HCT116 (cell line): ENCODE results near the gene SCGN. TPM values are rescaled to one million over a fixed set of nuclear protein-coding genes. Genes with fewer than 3 reads are reported as not detected.

ENCODE experiments used
- ATAC-seq: fragments of 200-7000 bp; cut with Tn5 transposase; 2 replicates; pipeline ENCODE4 v1.9.1; 2020; ENCODE audit warnings: mild to moderate bottlenecking, moderate library complexity
- BruUV-seq: library from RNA; stranded (reverse); fragments of 400-500 nt; replicated peaks from 2 replicates; lab custom pipeline; 2021; lab: Mats Ljungman, UMichigan
- CTCF ChIA-PET: fragments of 300-600 bp; sonication (Branson Sonifier 250); formaldehyde crosslinking; loops from one replicate; lab custom pipeline; 2021; ENCODE audit warnings: antibody characterized with exemption; lab: Charles Lee
- POLR2A ChIA-PET: fragments of 300-600, 350-600 bp; sonication (Branson Sonifier 250); formaldehyde crosslinking; loops from one replicate; lab custom pipeline; 2021; ENCODE audit warnings: antibody characterized with exemption; lab: Charles Lee
- RAD21 ChIA-PET, 2 experiments: fragments of 300-600 bp; sonication (Branson Sonifier 250); formaldehyde crosslinking; loops; one replicate each; lab custom pipeline; 2023; ENCODE audit warnings: low total read pairs in 2 of 2; ENCODE audit not compliant: uncharacterized antibody in 2 of 2, unreplicated experiment in 2 of 2, low non-redundant PET in 1 of 2; lab: Charles Lee
- DNase-seq: peaks from one replicate; pipeline ENCODE4 v3.0.0-alpha.2; 2010; ENCODE audit warnings: low read depth, low spot score
- H2AFZ ChIP-seq: fragments of 200-600 bp; shearing (Covaris generic), sonication (generic); 2 replicates; pipeline ENCODE4 v1.6.1; 2017; ENCODE audit warnings: low read depth, mixed run types, mixed read lengths, antibody characterized with exemption, low read length; ENCODE audit not compliant: poor library complexity, severe bottlenecking
- H3K27ac ChIP-seq: 2 replicates; pipeline ENCODE4 v1.5.1; 2012; ENCODE audit warnings: low read depth, low read length
- H3K27me3 ChIP-seq: fragments of 200-600 bp; sonication (generic); 2 replicates; pipeline ENCODE4 v1.6.1; 2016; ENCODE audit warnings: mixed run types, low read length, mixed read lengths; ENCODE audit not compliant: insufficient read depth
- H3K36me3 ChIP-seq, 2 experiments: fragments of 200-500 bp in 1 of 2; fragments of 200-600 bp in 1 of 2; sonication (Bioruptor generic) in 1 of 2; sonication (generic) in 1 of 2; 2 replicates each; pipeline versions ENCODE4 v1.5.1 to v1.6.1; 2014 to 2016; ENCODE audit warnings: low read length in 2 of 2, inconsistent platforms in 1 of 2, mixed read lengths in 1 of 2, mixed run types in 1 of 2; ENCODE audit not compliant: insufficient read depth in 2 of 2, control insufficient read depth in 1 of 2
- H3K4me1 ChIP-seq, 2 experiments: fragments of 200-600 bp in 1 of 2; sonication (generic) in 1 of 2; 2 replicates each; pipeline versions ENCODE4 v1.5.1 to v1.6.1; 2012 to 2017; ENCODE audit warnings: low read length in 2 of 2, inconsistent platforms in 1 of 2, mild to moderate bottlenecking in 1 of 2, mixed read lengths in 1 of 2, mixed run types in 1 of 2, moderate library complexity in 1 of 2; ENCODE audit not compliant: insufficient read depth in 2 of 2, control insufficient read depth in 1 of 2
- H3K4me2 ChIP-seq: fragments of 200-600 bp; sonication (generic); 2 replicates; pipeline ENCODE4 v1.6.1; 2017; ENCODE audit warnings: mixed run types, low read length, mixed read lengths
- H3K4me3 ChIP-seq, 2 experiments: fragments of 200-600 bp in 1 of 2; sonication (generic) in 1 of 2; replicated peaks in 1 of 2; 2 replicates each; pipeline ENCODE4 v1.5.1; 2011 to 2016; ENCODE audit warnings: low read length in 2 of 2, control low read depth in 1 of 2, low read depth in 1 of 2, mild to moderate bottlenecking in 1 of 2, mixed read lengths in 1 of 2, mixed run types in 1 of 2
- H3K79me2 ChIP-seq: fragments of 200-600 bp; sonication (generic); 2 replicates; pipeline ENCODE4 v1.6.1; 2017; ENCODE audit warnings: mild to moderate bottlenecking, mixed run types, low read length, moderate library complexity, mixed read lengths; ENCODE audit not compliant: insufficient read depth
- H3K9ac ChIP-seq: fragments of 200-600 bp; sonication (generic); 2 replicates; pipeline ENCODE4 v1.6.1; 2016; ENCODE audit warnings: low read length, mixed read lengths
- H3K9me2 ChIP-seq: fragments of 200-600 bp; sonication (generic), shearing (Covaris generic); 2 replicates; pipeline ENCODE4 v1.6.1; 2017; ENCODE audit warnings: mixed run types, mild to moderate bottlenecking, moderate library complexity; ENCODE audit not compliant: insufficient read depth
- H3K9me3 ChIP-seq, 2 experiments: fragments of 200-500 bp in 1 of 2; fragments of 200-600 bp in 1 of 2; sonication (Bioruptor generic) in 1 of 2; sonication (generic) in 1 of 2; 2 replicates each; pipeline ENCODE4 v1.6.1; 2014 to 2017; ENCODE audit warnings: low read length in 2 of 2, mixed read lengths in 2 of 2, inconsistent platforms in 1 of 2, low read depth in 1 of 2, mild to moderate bottlenecking in 1 of 2, mixed run types in 1 of 2, moderate library complexity in 1 of 2; ENCODE audit not compliant: control insufficient read depth in 1 of 2, insufficient read depth in 1 of 2
- H4K20me1 ChIP-seq: fragments of 200-600 bp; sonication (generic), shearing (Covaris generic); 2 replicates; pipeline ENCODE4 v1.6.1; 2017; ENCODE audit warnings: mixed run types, mild to moderate bottlenecking, moderate library complexity; ENCODE audit not compliant: insufficient read depth
- CBX3 ChIP-seq: IDR thresholded peaks from 2 replicates; pipeline ENCODE4 v1.6.1; 2012; ENCODE audit warnings: low read depth
- CEBPB ChIP-seq: IDR thresholded peaks from 2 replicates; pipeline ENCODE4 v1.6.1; 2012; ENCODE audit warnings: low read depth
- CTCF ChIP-seq, 3 experiments: fragments of 200-600 bp in 1 of 3; sonication (generic) in 1 of 3; IDR thresholded peaks in 2 of 3; conservative IDR thresholded peaks in 1 of 3; 2 replicates each; pipeline ENCODE4 v1.5.1; 2012 to 2017; ENCODE audit warnings: low read depth in 2 of 3, low read length in 2 of 3, antibody characterized with exemption in 1 of 3, borderline replicate concordance in 1 of 3, control low read depth in 1 of 3, mild to moderate bottlenecking in 1 of 3, mixed read lengths in 1 of 3, mixed run types in 1 of 3, moderate library complexity in 1 of 3; ENCODE audit not compliant: insufficient read depth in 1 of 3
- EGR1 ChIP-seq: IDR thresholded peaks from 2 replicates; pipeline ENCODE4 v1.6.1; 2012; ENCODE audit warnings: low read depth
- EZH2 ChIP-seq: fragments of 200-600 bp; sonication (generic); IDR thresholded peaks from 2 replicates; pipeline ENCODE4 v1.6.1; 2017; ENCODE audit warnings: antibody characterized with exemption, mixed run types
- EZH2phosphoT487 ChIP-seq: fragments of 200-600 bp; IDR thresholded peaks from 2 replicates; pipeline ENCODE4 v1.6.1; 2018; ENCODE audit warnings: antibody characterized with exemption, borderline replicate concordance
- FOSL1 ChIP-seq: IDR thresholded peaks from 2 replicates; pipeline ENCODE4 v1.6.1; 2012; ENCODE audit warnings: low read depth
- JUND ChIP-seq: IDR thresholded peaks from 2 replicates; pipeline ENCODE4 v1.6.1; 2012
- MAX ChIP-seq: IDR thresholded peaks from 2 replicates; pipeline ENCODE4 v1.6.1; 2012
- POLR2A ChIP-seq: IDR thresholded peaks from 2 replicates; pipeline ENCODE4 v1.7.0; 2011; ENCODE audit warnings: borderline replicate concordance; ENCODE audit not compliant: insufficient read depth, insufficient read length; ENCODE audit errors: extremely low read depth
- POLR2AphosphoS5 ChIP-seq: IDR thresholded peaks from 2 replicates; pipeline ENCODE4 v1.6.1; 2011; ENCODE audit warnings: mild to moderate bottlenecking, low read depth, low read length, moderate library complexity
- RAD21 ChIP-seq: IDR thresholded peaks from 2 replicates; pipeline ENCODE4 v1.6.1; 2012; ENCODE audit warnings: low read depth, mild to moderate bottlenecking
- REST ChIP-seq: IDR thresholded peaks from 2 replicates; pipeline ENCODE4 v1.6.1; 2012; ENCODE audit warnings: low read depth
- SIN3A ChIP-seq: IDR thresholded peaks from 2 replicates; pipeline ENCODE4 v1.6.1; 2012; ENCODE audit warnings: low read depth
- SRF ChIP-seq: IDR thresholded peaks from 2 replicates; pipeline ENCODE4 v1.6.1; 2012; ENCODE audit warnings: low read depth
- TCF7L2 ChIP-seq: IDR thresholded peaks from 2 replicates; pipeline ENCODE4 v1.7.0; 2011; ENCODE audit warnings: borderline replicate concordance, inconsistent platforms; ENCODE audit not compliant: insufficient read depth, insufficient read length; ENCODE audit errors: extremely low read depth
- YY1 ChIP-seq: IDR thresholded peaks from 2 replicates; pipeline ENCODE4 v1.6.1; 2011; ENCODE audit warnings: low read length, low read depth, moderate library complexity, mild to moderate bottlenecking; ENCODE audit not compliant: insufficient replicate concordance; ENCODE audit errors: extremely low read depth
- ZBTB33 ChIP-seq: IDR thresholded peaks from 2 replicates; pipeline ENCODE4 v1.6.1; 2011; ENCODE audit warnings: mild to moderate bottlenecking, low read length, moderate library complexity; ENCODE audit not compliant: insufficient replicate concordance; ENCODE audit errors: extremely low read depth
- ZFX ChIP-seq: fragments of 450-650 bp; IDR thresholded peaks from 2 replicates; pipeline ENCODE4 v1.6.1; 2017
- ZNF274 ChIP-seq: fragments of 200-500 bp; sonication (Bioruptor generic); IDR thresholded peaks from 2 replicates; pipeline ENCODE4 v1.6.1; 2014; ENCODE audit warnings: mild to moderate bottlenecking, low read depth, low read length, inconsistent platforms
- intact Hi-C: fragments of 100-400 bp; cut with micrococcal nuclease; formaldehyde crosslinking; loops from 2 replicates; pipeline ENCODE4 v1.10.0; 2022
- total RNA-seq: library from RNA; stranded (reverse); gene quantifications from one replicate; pipeline ENCODE4 v1.2.1, GENCODE V29; 2021; ENCODE audit not compliant: unreplicated experiment

The SCGN gene
- total RNA-seq, 1 experiment from 2014 or later: not detected

GRCh38 chr6:25655723-25656122 is 3.7 kb downstream of the SCGN start:
- intact Hi-C loops: no loop called here
- no peak overlapping the region for H3K4me2 ChIP-seq

More at GRCh38 chr6:25655723-25656122, 3.7 kb downstream of the SCGN start:
- Histone ChIP-seq H4K20me1 (no peaks in the 10 kb centered on the region), H3K9me3 (no peaks in the 10 kb centered on the region), H3K9me2 (no peaks in the 10 kb centered on the region), H3K36me3 (no peaks in the 10 kb centered on the region), H3K9ac (no peak overlapping the region), H3K27me3 (peaks cover 32% of the 10 kb centered on the region), H3K79me2 (no peaks in the 10 kb centered on the region), H3K4me3 (no peak overlapping the region), H3K4me1 (peaks cover 0 to 7% of the 10 kb centered on the region in 2 experiments; a peak in 2 of 4 replicates), H3K27ac (no peak overlapping the region), H2AFZ (no peak overlapping the region)
- no peak for ATAC-seq
- BruUV-seq: no TSS peak
- CTCF ChIA-PET: no interaction called here
- POLR2A ChIA-PET: no interaction called here
- RAD21 ChIA-PET: no interaction called here
- TF ChIP-seq MAX (no peak), REST (no peak), YY1 (no peak), POLR2A (no peak), CEBPB (no peak), RAD21 (no peak), POLR2AphosphoS5 (no peak), ZBTB33 (no peak), EZH2phosphoT487 (no peak), CTCF (IDR thresholded peaks at IDR 0.05 in 2 of 3, conservative IDR thresholded peaks at IDR 0.05 in 1 of 3; ENCODE audit: borderline replicate concordance in 1 of 3, insufficient read depth in 1 of 3, low read depth in 2 of 3, low read length in 2 of 3) (no peak), JUND (no peak), TCF7L2 (no peak), EGR1 (no peak), SIN3A (no peak), FOSL1 (no peak), ZNF274 (no peak), CBX3 (no peak), ZFX (no peak), EZH2 (no peak), SRF (no peak)
- no peak for DNase-seq
